SIG-M5 (cell line): ENCODE measurements around the gene RNF8.
"Not testable (repeated sequence)": the region's sequence is repeated elsewhere in the genome, so short reads cannot be mapped to it uniquely, and the experiment has no call there.

Source experiments
- DNase-seq: peaks from one replicate; lab custom pipeline; 2025; lab: John Stamatoyannopoulos, UW

Gene RNF8, protein sequence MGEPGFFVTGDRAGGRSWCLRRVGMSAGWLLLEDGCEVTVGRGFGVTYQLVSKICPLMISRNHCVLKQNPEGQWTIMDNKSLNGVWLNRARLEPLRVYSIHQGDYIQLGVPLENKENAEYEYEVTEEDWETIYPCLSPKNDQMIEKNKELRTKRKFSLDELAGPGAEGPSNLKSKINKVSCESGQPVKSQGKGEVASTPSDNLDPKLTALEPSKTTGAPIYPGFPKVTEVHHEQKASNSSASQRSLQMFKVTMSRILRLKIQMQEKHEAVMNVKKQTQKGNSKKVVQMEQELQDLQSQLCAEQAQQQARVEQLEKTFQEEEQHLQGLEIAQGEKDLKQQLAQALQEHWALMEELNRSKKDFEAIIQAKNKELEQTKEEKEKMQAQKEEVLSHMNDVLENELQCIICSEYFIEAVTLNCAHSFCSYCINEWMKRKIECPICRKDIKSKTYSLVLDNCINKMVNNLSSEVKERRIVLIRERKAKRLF

DNA sequence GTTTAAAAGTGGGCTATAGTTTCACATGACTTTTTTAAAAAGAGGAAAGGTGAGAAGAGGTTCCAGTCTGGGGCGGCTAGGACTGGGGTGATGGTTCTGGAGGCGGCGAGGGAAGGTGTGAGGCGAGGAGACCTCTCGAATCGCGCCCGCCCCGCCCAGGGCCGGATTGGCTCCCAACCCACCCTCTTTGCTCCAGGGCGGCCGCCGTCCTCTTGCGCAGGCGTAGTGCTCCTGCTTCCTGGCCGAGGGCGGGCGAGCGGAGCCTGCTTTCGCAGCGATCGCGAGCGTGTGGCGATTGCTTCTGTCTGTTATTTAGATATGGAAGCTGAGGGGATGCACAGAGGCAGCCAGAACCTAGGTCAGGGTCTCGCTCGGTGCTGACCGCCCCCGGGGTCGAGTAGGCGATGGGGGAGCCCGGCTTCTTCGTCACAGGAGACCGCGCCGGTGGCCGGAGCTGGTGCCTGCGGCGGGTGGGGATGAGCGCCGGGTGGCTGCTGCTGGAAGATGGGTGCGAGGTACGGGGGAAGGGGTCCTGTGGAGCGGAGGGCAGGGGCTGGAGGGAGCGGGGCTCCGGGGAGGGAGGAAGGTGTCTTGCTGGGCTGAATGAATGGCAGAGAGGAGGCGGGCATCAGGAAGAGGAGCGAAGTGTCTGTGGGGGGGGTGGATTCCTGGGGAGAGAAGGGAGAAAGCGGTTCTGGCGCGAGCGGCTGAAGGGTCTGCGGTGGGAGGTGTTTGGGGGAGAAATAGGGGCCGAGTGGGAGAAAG lies at the start of gene RNF8:
TSS of gene RNF8 (plus strand) at position 223 of the 765 bp plus-strand sequence. CDS start at position 405, 182 bp downstream.
- DNase-seq: peak; percentile 14

DNA sequence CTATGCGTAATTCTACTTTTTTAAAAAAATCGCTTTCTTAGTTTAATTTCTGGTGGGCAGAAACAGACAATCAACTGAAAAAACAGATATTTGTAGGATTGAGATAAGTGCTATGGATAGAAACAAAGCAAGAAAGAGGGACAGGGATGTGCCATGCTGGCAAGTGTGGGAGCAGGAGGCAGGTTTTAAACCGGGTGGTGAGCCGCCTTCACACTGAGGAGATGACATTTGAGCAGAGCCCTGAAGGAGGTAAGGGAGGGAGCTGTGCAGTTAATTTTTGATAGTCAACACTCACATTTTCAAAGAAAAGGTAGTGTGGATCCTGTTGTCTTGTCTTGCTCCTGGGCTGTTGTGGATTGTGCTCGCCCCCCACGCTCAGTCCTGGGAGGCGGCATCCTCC lies 49.0 kb upstream of the RNF8 start:
- no peak for DNase-seq

DNA sequence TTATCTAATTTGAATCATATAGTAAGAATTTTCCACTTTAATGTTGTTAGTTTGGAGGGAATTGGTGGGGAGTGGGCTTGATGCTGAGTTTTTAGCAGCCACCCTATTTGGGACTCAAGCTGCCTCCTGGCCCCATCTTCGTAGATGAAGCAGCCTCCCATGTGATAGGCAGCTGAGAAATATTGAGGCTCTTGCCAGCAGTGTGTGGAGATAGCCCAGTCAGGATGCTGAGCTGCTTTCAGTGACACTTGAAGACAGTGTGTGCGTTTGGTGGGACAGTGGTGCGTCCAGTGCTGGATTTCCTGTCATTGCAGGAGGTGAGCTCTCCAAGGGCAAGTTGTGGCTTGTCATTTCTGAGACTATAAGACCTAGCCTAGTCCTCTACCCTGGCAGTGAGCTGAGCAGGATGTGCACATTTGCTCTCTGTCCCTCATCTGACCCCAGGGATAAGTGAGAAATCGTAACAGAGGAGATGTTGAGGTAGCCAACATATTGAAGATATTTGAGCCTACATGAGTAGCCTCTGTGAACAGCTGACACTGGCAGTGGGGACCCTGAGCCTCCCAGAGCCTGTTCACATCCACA lies 47.9 kb upstream of the RNF8 start:
- DNase-seq: no peak

DNA sequence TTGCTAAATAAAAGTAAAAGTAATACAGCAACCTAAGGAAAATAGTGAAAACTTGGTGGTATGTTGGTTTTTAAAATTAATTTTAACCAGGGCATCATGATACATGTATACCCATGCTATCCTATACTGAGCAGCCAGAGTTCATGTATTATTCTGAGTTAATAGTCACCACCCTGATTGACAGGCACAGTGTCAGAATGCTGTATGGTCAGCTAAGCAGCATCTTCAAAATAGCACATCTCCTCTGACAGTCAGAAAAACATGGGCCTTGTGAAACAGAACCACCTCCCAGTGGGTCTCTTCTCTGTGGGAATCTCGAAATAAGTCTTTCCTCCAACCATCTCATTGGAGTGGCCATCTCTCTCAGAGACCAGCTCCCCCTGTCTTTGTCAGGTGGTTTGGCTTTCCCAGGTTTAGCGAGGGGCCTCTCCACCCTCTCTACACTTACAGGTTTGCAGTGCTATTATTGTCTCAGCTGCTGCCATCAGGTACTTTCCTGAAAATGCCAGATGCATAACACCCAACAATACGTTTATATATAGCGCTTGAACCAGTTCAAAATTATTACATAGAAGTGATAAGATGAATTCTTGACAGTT lies 47.1 kb upstream of the RNF8 start:
- DNase-seq: no peak

DNA sequence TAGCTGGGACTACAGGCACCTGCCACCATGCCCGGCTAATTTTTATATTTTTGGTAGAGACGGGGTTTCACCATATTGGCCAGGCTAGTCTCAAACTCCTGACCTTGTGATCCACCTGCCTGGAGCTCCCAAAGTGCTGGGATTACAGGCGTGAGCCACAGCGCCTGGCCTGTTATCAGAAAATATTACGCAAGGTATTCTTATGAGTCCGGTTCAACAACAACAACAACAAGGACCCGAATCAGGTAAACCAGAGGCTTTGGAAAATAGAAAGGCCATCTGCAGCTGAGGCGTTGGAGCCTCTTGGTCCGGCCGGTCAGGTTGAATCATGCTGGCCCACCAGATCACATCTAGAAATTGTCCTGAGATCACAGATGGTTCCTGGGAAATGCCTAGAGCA lies 46.3 kb upstream of the RNF8 start:
- DNase-seq: not testable (repeated sequence)

DNA sequence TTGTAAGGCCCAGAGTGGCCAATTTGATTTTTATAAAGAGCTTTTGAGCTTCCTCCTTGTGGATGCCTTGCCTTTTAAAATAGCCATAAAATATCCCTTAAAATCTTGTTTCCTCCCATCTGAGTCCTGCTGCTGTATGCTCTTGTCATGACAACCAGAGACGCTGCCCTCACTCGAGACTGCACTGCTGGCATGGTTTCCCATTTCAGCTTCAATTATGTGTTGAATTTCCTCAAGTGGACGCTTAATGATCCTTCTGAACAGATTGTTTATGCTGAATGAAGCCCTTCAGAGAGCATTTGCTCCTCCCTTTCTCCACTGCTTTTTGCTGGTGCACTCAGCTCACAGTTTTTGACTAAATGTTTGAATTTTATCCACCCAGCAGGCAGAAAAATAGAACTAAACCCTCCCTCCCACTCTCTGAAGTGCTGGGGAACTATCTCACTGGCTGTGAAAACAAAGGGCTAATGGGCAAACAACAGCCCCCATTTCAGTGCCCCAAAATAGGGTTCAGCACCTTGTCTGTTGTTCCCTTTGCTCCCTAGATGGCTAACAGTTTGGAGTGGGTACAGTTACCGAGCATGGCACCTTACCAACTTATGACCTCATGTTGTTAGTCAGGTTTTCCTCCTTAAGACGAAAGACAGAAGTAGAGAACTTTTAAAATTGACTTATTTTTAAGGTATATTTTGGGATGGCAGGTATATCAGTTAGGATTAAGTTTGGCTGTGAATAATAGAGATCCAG lies 45.5 kb upstream of the RNF8 start:
- no peak for DNase-seq

DNA sequence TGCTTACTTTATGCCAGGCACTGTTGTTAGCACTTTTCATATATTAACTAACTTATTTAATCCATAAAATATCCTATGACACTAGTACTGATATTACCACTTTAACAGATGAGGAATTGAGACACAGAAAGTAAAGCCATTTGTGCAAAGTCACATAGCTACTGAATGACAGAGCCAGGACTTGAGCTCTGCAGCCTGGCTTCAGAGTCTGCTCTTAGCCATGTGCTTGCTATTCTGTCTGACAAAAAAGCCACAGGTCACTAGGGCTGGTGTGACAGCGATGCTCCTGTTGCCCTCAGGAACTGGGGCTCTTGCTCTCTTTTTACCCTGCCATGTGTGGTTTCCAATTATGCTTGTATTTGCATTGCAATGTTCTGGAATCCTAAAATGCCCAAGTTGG lies 44.7 kb upstream of the RNF8 start:
- DNase-seq: no peak

DNA sequence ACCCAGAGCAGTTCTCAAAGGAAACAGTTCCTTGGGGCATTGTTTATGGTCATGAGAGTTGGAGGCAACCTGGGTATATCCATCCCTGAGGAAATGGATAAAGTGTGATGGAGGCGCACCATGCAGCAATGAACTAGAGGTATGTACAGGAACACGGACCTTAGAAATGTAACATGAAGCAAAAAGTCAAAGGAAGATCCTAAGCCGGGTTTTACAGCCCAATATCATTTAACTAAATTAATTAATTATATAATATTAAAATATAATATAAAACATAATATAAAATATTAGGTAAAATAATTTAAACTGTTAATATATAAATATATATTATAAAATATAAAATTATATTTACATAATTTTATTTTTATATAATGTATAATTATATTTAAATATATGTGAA lies 44.1 kb upstream of the RNF8 start:
- DNase-seq: no peak

DNA sequence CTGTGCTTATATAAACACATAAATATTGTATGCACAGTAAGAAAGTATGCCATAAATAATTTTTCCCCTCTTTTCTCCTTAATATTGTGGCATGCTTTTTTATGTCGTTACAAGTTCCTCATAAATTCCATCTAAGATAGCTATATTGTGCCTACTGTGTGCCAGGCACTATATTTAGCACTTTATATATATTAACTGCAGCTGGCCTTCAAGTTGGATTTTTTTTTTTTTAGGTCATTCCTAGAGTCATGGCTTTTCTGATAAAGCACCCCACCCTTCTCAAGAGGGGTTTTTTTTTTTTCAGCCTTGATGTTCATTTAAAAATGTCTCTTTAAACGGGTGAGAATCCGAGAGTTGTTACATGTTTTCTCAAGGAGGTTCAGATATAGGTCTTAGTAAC lies 42.8 kb upstream of the RNF8 start:
- DNase-seq: no peak

DNA sequence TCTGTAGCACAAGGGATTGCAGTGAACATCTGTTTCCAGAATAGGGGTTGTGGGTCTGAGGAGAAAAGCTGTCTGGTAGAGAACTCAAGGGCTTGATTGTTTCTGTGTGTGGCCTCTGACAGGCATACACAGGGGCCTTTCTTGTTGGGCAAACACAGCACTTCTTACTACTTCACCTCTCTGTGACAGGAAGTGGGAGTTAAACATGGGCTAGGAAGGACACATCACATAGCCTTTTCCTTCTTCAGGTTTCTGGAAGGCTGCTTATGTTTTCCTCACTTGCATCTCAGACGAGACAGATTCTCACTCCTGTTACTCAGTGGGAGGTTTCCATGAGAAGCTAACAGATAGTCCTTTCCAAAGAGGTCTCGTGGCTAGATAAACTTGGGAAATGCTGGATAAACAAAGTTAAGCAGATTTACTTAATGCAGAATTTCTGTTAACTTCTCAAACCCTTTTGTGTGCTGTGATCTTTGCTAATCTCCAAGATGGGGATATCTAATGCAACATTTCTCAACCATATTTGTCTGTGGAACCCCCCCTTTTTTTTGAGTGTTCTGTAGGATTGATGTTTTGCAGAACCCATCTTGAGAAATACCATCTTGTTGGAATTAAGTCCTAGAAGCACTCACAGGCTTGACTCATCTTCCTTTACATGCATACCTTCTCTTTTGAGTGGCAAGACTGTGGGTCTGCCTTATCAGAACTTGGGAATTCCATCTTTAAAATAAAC lies 41.9 kb upstream of the RNF8 start:
- no peak for DNase-seq

DNA sequence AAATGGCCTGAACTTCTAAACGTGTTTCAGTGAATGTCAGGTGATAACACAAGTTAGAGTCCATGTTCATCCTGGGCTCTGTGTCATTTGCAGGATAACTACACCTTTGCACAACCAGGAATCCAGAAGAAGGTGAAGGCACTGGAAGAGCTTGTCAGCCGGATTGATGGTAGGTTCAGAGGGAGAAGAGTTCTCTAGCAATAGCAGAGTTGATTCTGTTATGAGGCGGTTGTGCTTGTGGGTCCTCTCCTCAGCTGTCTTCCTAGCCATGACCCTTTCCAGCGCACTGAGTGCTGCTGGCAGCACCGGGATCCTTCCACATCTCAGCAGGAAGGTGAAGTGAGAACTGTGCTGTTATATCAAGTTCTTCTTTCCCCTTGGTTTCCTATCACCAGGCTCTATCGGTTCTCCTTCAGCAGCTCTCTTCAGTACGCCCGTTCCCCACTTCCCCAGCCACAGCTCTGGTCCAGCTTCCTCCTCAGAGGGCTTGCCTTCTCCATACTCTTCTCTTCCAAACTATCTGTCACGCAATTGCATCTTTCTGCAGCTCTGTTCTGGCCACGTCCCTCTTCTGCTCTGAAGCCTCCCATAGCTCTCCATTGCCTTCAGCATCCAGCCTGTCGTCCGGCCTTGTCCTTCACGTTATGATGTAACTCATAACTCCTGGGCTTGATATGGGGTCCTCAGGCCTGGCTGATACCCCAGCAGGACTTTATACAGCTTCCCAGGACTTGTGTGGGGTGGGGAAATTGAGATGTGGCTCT lies 39.9 kb upstream of the RNF8 start:
- DNase-seq: no peak

DNA sequence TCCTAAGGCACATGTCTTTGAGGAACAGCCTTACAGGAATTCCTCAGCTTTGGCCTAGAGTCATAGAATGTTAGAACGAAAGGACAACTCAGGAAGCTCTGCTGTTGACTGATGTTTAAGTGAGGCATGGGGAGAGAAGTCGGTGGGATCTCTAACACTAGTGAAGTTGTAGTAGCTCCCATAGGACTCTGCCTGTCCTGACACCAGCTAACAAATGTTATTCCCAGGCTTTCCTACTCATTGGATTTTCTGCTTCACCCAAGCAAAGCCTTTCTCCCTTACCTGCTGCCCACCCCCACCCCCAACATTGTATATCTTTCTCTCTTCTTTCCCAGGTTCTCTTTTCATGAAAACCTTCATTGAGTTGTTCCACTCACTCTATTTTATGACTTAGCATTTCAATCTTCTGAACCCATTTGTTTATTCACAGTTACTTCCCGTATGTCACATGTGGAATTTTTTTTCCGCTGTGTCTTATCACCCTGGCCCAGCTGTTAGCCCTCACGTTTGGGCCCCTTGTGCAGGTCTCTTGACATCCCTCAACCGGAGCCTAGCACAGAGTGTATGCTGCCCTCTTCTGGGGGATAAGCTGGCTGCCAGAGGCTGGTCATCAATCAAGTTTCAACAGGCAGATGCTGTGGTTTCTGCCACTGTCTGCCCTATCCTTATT lies 39.2 kb upstream of the RNF8 start:
- no peak for DNase-seq

DNA sequence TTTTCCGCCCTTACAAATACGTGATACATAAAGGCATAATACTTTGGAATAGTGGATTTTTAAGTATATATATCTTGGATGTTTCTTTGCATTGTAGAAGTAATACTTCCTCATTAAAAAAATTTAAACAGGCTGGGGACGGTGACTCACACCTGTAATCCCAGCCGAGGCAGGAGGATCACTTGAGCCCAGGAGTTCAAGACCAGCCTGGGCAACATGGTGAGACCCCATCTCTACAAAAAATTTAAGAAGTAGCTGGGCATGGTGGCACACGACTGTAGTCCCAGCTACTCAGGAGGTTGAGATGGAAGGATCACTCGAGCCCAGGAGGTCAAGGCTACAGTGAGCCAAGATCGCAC lies 38.6 kb upstream of the RNF8 start:
- no peak for DNase-seq

DNA sequence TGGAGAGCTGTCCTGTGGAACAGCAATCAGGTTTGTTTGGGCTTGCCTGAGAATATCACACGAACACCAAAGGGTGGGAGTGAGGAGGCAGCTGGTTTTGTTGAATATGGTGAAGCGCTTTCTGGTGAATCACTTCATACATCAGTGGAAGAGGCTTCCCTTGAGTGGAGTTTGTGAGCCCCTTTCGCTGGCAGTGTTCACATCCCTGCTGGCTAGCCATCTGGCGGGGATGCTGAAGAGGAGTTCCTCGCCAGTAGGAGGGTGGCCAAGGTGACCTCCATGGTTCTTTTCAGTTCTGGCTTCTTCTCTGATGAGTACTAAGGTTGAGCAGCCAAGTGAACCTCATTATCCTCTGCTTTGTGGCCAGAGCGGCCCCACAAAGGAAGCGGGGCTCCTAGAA lies 37.7 kb upstream of the RNF8 start:
- DNase-seq: no peak

DNA sequence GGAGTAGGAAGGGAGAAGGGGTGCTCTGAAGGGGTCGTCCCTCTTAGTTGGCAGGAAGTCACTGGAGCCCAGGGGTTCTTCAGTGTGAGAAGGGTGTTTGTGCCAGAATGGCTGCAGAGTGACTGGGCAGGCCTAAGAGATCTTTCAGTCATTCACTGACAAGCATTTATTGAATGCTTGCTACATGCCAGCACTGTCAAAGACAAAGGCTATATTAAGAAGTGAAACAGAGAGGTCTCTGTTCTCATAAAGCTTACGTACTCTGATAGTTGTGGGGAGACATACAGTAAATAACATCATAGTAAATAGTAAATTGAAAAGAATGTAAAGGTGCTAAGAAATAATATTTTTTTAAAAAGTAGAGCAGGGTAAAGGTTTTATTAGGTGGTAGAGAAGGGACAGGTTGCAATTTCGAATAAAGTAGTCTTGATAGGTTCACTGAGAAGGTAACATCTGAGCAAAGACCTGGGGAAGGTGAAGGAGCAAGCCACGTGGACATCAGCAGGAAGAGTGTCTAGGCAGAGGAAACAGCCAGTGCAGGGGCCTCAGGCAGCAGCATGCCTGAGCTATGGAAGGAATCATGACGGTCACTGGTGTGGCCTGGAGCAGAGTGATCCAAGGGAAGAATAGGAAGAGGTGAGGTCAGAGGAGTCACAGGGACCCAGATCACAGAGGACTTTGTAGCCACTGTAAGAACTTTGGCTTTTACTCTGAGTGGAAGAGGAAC lies 36.3 kb upstream of the RNF8 start:
- no peak for DNase-seq

DNA sequence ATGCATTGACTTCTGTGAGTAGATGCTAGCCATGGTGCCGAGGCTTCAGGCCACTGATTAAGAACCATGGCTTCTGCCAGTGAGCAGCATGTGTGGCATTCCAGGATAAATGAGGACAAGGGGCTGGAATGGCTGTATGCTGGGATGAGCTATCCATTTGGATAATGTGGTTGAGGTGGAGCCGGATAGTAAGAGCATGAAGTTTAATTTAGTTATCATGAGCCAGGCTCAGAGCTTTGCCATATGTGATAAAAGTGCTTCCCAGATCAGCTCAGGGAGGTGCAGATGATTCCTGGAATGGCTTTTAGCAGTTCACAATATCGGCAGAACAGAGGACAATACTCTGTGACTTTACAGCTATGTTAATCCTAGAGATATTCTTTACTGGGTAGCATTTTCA lies 34.6 kb upstream of the RNF8 start:
- no peak for DNase-seq

DNA sequence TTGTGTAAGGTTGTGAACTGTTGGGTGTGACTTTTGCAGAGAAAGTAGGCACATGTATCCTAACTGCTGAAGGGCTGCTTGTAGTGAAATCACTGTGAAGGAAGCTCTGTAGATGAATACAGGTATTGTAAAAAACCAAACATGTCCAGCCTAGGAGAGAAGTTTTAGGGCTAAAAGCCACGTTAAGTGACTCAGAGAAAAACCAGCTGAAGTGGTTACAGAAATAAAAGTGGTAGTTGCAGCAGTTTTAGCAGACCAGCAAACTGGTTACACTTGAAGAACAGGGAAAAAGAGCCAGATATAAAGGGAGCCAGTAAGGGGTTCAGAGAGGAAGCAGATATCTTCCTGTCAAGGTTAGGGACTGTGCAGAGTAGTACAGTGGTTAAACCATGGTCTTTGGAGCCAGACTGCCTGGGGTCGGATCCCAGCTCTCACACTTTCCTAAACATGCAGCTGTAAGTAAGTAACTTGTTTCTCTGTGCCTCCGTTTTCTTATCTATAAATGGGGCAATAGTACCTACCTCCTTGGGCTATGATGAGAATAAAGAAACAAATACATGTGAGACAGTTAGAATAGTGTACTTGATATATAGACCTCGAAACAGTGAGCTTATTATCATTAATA lies 33.8 kb upstream of the RNF8 start:
- DNase-seq: no peak

DNA sequence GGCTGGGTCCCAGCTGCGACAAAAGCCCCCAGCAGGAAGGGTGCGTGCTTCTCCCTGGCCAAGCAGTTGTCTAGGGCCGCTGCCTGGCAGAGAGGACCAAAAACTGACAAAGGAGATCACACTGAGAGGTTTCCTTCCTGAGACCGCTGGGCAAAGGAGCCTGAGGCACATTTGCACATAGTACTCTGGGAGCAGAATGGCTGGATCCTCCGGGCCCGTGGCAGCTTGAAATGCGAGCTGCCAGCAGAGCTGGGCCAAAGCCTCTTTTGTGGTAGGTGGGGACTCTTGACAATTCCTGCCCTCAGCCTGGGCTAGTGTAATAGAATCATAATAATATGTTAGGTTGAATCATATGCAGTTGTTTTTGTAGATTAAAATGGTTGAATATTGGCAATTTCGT lies 33.1 kb upstream of the RNF8 start:
- DNase-seq: no peak

DNA sequence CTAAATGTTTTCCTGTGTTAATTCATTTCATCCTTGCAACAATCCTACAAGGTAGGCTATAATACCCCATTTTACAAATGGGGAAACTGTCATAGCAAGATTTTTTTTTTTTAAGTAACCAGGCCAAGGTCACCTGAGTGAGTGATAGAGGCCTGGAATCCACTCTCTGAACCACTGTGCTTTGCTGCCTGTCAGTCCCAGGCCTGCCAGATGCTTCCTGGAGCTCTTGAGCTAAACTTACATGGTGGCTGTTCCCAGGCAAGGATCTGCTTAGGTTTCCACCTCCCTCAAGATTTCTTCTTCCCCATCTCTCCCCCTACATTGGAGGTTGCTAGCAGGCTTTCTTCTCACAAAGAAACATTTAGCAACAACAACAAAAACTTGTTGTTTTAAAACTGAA lies 32.7 kb upstream of the RNF8 start:
- DNase-seq: no peak
